ENCODE results near the gene ZBTB4.

ZBTB4 gene

GRCh38 chr17:7413346-7413985 is 66.0 kb downstream of the ZBTB4 start:
- Histone ChIP-seq H3K9ac (ENCODE audit: low read length) (no peak overlapping the region), H3K9me3 (ENCODE audit: insufficient read depth, low read length) (no peaks in the 10 kb centered on the region), H3K36me3 (ENCODE audit: low read length) (no peaks in the 10 kb centered on the region), H3K9me2 (replicated peaks; ENCODE audit: insufficient read depth, low read length) (no peaks in the 10 kb centered on the region), H3K4me2 (ENCODE audit: low read depth, low read length, poor library complexity, severe bottlenecking) (no peak overlapping the region), H2AFZ (ENCODE audit: low read depth, low read length, severe bottlenecking) (no peak overlapping the region), H3K4me3 (ENCODE audit: insufficient read depth, low read length, poor library complexity, severe bottlenecking) (no peak overlapping the region), H3K27me3 (ENCODE audit: low read length) (no peaks in the 10 kb centered on the region), H3K79me2 (ENCODE audit: insufficient read depth, low read length) (no peaks in the 10 kb centered on the region), H3K27ac (ENCODE audit: low read depth, low read length) (no peak overlapping the region), H3F3A (ENCODE audit: insufficient read depth) (no peaks in the 10 kb centered on the region), H4K20me1 (ENCODE audit: low read depth, low read length) (no peaks in the 10 kb centered on the region)
- TF ChIP-seq EZH2phosphoT487 (conservative IDR thresholded peaks at IDR 0.05; ENCODE audit: low read length) (no peak), CTCF (IDR thresholded peaks at IDR 0.05; ENCODE audit: insufficient read depth, low read length, poor library complexity, severe bottlenecking) (no peak)

GRCh38 chr17:7411427-7411750 is 68.0 kb downstream of the ZBTB4 start:
- no peak for TF ChIP-seq EZH2phosphoT487 (conservative IDR thresholded peaks at IDR 0.05; ENCODE audit: low read length)
- TF ChIP-seq CTCF (IDR thresholded peaks at IDR 0.05; ENCODE audit: insufficient read depth, low read length, poor library complexity, severe bottlenecking): no peak
- Histone ChIP-seq H3K27ac (ENCODE audit: low read depth, low read length) (no peak overlapping the region), H3K27me3 (ENCODE audit: low read length) (no peaks in the 10 kb centered on the region), H3K9ac (ENCODE audit: low read length) (no peak overlapping the region), H4K20me1 (ENCODE audit: low read depth, low read length) (no peaks in the 10 kb centered on the region), H3K79me2 (ENCODE audit: insufficient read depth, low read length) (no peaks in the 10 kb centered on the region), H3K4me2 (ENCODE audit: low read depth, low read length, poor library complexity, severe bottlenecking) (no peak overlapping the region), H2AFZ (ENCODE audit: low read depth, low read length, severe bottlenecking) (no peak overlapping the region), H3K4me3 (ENCODE audit: insufficient read depth, low read length, poor library complexity, severe bottlenecking) (no peak overlapping the region), H3F3A (ENCODE audit: insufficient read depth) (no peaks in the 10 kb centered on the region), H3K36me3 (ENCODE audit: low read length) (no peaks in the 10 kb centered on the region), H3K9me2 (replicated peaks; ENCODE audit: insufficient read depth, low read length) (no peaks in the 10 kb centered on the region), H3K9me3 (ENCODE audit: insufficient read depth, low read length) (no peaks in the 10 kb centered on the region)

GRCh38 chr17:7410634-7411426 is 68.6 kb downstream of the ZBTB4 start:
- no peak overlapping the region for H3K4me3 ChIP-seq (ENCODE audit: insufficient read depth, low read length, poor library complexity, severe bottlenecking)
- H3K9me2 ChIP-seq (replicated peaks; ENCODE audit: insufficient read depth, low read length): no peaks in the 10 kb centered on the region
- no peaks in the 10 kb centered on the region for H3K27me3 ChIP-seq (ENCODE audit: low read length)
- H2AFZ ChIP-seq (ENCODE audit: low read depth, low read length, severe bottlenecking): no peak overlapping the region
- no peak overlapping the region for H3K9ac ChIP-seq (ENCODE audit: low read length)
- H3K79me2 ChIP-seq (ENCODE audit: insufficient read depth, low read length): no peaks in the 10 kb centered on the region
- no peaks in the 10 kb centered on the region for H3K36me3 ChIP-seq (ENCODE audit: low read length)
- H3K27ac ChIP-seq (ENCODE audit: low read depth, low read length): no peak overlapping the region
- H3K4me2 ChIP-seq (ENCODE audit: low read depth, low read length, poor library complexity, severe bottlenecking): no peak overlapping the region
- H4K20me1 ChIP-seq (ENCODE audit: low read depth, low read length): no peaks in the 10 kb centered on the region
- H3K9me3 ChIP-seq (ENCODE audit: insufficient read depth, low read length): no peaks in the 10 kb centered on the region
- no peaks in the 10 kb centered on the region for H3F3A ChIP-seq (ENCODE audit: insufficient read depth)
- TF ChIP-seq EZH2phosphoT487 (conservative IDR thresholded peaks at IDR 0.05; ENCODE audit: low read length) (no peak), CTCF (IDR thresholded peaks at IDR 0.05; ENCODE audit: insufficient read depth, low read length, poor library complexity, severe bottlenecking) (no peak)

All from SU-DHL-6 (cell line).